ENCODE data around the gene CRIP2.

CRIP2 gene, protein sequence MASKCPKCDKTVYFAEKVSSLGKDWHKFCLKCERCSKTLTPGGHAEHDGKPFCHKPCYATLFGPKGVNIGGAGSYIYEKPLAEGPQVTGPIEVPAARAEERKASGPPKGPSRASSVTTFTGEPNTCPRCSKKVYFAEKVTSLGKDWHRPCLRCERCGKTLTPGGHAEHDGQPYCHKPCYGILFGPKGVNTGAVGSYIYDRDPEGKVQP

DNA sequence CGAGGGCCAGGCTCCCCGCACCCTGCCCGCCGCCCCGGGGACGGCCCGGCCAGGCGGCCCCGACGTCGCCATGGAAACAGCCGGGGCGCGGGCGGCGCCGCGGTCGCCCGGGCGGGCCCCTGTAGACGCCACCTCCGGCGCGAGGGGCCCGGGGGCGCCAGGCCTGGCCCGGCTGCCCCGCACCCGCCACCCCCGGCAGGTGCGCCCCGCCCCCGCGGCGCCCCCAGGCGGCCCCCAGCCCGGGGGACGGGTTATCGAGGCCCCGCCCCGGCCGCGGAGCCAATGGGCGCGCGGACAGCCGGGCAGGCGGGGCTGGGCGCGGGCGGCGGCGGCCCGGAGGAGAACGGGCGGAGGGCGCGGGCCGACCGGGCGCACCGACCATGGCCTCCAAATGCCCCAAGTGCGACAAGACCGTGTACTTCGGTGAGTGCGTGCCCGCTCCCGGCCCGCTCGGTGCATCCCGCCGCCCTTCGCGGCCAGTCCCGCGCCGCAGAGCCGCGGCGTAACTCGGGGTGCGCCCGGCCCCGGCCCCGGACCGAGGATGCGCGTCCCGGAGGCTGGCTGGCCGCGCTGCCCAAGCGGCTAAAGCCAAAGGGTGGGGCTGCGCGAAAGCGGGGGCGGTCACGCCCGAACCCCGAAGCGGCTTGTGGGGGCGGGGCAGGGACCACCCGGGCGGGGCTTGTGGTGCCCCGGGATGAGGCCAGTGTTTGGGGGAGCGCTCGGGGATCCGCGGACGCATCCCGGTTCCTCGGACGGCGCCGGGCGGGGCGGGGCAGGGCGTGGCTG lies at the start of gene CRIP2:
Gene CRIP2 (plus strand): TSS at position 339 of the 786 bp plus-strand sequence. CDS start 42 bp downstream, at position 381.
- in situ Hi-C loops (cut with HindIII; ENCODE audit: low sequenced_read_pairs), result no loop called here

DNA sequence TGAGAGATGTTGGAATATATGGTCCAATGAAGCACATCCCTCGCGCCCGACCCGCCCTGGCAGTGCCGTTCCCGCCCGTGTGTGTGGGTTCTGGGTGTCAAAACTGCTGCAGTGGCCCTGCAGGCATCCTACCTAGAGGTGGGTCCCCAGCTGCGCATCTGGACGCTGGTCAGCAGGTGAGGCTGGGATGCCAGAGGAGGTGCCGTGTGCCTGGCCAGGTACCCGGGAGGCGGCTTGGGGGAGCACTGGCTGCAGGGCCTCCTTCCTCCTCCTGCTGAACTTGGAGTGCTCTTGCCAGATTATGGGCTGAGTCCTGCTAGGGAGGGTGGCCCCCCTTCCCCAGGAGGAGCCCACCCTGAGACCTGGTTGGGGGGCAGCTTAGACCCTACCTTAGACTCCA lies 49.8 kb upstream of the CRIP2 start:
- in situ Hi-C loops (cut with HindIII; ENCODE audit: low sequenced_read_pairs), result no loop called here

DNA sequence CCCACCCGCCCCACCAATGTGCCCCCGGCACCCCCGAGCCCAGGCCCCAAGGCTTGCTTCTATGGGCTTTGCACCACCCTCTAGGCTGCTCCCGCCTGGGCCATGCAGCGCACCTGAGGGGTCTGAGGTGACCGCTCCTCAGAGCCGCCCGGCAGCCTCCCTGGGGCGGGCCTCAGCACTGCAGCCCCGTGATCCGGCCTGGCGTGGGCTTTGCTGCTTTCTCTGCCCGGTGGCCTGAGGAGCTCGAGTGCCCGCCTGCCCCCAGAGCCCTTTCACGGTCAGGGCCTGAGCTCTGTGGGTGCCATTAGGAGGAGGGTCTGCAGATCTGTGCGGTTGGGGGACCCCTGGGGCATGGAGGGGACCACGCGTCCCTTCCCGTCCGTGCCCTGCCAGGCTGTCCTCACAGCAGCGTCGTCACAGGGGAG lies 48.8 kb upstream of the CRIP2 start:
- in situ Hi-C loops (cut with HindIII; ENCODE audit: low sequenced_read_pairs), result no loop called here

DNA sequence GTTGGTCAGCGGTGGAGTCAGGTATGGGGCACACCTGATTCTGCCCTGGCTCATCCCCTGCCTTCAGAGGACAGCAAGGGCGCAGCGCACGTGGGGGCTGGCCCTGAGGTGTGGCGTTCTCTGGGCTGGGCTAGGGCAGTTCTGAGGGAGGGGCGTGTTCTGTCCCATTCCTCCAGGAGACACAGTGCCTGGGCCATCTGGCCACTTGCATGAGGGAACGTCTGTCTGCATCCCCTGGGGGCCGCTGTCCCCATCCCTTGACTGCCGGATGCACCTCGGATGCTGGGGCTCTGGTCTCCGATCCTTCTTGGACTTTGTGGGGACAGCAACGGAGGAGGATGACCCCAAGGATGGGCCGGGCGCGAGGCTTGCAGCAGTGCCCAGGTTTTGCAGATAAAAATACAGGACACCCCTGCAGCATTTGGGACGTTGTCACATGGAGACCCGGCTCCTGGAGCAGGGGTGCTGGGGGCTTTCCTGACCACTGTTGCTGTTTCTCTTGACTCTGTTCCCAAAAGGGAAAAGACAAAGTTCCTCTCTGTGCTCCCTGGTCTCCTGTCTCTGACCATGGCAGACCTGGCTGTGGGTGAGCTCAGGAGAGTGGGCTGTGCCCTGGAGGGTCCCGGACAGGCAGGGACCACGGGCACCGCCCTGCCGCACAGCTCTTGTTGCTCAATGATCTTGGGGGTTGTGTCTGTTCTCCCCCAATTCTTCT lies 48.0 kb upstream of the CRIP2 start:
- in situ Hi-C loops (cut with HindIII; ENCODE audit: low sequenced_read_pairs), result no loop called here

DNA sequence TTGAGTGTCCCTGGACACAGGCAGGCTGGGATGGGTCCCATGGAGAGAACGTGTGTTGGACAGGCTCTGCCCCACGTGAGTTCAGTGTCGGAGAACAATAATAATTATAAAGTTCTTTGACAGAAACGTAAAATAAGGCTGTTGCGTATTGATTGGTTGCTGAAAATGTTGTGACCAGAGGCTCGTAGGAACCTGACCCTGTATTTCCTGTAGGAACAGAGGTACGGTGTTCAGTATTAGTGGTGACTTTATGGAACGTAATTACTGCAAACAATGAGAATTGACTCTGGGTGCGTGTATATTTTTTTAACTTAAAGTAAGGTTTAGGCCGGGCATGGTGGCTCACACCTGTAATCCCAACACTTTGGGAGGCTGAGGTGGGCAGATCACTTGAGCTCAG lies 47.2 kb upstream of the CRIP2 start:
- in situ Hi-C loops (cut with HindIII; ENCODE audit: low sequenced_read_pairs), result no loop called here

DNA sequence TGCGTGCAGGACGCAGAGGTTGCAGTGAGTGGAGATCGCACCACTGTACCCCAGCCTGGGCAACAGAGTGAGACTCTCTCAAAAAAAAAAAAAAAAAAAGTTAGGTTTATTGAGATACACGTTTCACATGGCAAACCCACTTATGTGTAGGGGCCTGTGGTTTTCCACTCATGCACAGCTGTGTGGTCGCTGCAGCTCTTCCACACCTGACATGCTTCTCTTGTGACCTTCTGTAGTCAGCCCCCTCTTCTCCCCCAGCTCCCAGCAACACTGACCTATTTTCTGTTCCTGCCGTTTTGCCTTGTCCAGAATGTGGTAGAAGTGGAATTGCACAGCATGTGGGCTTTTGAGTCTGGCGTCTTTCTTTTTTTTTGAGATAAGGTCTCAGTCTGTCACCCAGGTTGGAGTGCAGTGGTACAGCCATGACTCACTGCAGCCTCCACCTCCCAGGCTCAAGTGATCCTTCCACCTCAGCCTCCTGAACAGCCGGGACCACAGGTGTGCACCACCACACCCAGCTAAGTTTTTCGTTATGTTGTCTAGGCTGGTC lies 46.6 kb upstream of the CRIP2 start:
- in situ Hi-C loops (cut with HindIII; ENCODE audit: low sequenced_read_pairs), result no loop called here

DNA sequence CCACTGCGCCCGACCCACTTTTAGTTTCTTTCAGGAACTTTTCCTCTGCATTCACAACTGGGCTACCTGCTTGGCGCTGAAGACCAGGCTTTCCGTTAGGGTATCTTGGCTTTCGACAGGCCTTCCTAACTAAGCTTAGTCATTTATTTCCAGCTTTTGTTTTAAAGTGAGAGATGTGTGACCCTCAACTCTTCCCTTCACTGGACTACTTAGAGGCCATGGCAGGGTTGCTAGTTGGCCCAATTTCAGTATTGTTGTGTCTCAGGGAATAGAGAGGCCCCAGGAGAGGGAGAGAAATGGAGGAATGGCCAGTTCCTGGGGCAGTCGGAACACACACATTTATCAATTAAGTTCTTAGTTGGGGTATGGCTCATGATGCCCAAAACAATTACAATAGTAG lies 44.6 kb upstream of the CRIP2 start:
- in situ Hi-C loops (cut with HindIII; ENCODE audit: low sequenced_read_pairs), result no loop called here

DNA sequence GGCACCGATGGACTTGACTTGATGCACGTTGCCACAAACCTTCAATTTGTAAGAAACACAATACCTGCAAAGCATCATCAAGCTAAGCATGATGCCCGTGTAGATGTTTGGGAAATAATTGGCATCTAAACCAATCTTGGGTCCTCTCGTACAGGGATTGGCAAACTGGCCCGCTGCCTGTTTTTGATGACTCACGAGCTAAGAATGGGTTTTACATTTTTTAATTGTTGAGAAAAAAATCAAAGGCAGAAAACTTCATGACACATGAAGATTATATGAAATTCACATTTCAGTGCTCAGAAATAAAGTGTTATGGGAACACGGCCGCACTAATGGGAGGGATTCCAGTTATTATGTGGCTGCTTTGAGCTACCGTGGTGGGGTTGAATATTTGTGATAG lies 44.1 kb upstream of the CRIP2 start:
- in situ Hi-C loops (cut with HindIII; ENCODE audit: low sequenced_read_pairs), result no loop called here

DNA sequence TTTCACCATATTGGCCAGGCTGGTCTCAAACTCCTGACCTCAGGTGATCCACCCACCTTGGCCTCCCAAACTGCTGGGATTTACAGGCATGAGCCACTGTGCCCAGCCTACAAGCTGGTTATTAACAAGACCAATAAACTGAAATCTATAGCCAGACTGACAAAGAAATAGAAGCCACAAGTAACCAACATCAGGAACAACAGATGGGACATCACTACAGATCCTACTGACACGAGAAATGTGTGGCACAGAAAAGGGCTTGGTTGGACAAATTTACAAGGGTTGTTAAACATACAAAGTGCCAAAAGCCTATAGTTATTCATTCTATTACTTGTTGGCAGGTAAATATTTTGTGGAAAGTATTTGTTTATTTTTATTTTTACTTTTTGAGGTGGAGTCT lies 43.4 kb upstream of the CRIP2 start:
- in situ Hi-C loops (cut with HindIII; ENCODE audit: low sequenced_read_pairs), result no loop called here

DNA sequence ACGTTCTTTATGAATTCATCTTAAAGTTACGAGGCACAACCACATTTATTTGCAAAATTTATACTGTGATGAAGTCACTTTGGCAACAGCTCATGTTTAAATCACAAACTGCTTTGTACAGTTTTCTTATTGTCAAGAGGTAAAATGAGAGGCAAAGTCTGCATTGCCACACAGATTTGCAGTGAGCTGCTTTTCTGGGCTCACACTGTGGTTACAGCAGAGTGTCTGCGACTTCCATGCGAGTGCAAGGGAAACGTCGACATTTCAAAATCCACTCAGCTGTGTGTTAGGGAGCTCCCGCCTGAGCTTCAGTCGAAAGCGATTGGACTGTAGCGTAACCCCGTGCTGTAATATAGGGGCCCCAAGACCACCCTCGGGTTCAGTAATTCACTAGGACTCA lies 42.0 kb upstream of the CRIP2 start:
- in situ Hi-C loops (cut with HindIII; ENCODE audit: low sequenced_read_pairs), result no loop called here

DNA sequence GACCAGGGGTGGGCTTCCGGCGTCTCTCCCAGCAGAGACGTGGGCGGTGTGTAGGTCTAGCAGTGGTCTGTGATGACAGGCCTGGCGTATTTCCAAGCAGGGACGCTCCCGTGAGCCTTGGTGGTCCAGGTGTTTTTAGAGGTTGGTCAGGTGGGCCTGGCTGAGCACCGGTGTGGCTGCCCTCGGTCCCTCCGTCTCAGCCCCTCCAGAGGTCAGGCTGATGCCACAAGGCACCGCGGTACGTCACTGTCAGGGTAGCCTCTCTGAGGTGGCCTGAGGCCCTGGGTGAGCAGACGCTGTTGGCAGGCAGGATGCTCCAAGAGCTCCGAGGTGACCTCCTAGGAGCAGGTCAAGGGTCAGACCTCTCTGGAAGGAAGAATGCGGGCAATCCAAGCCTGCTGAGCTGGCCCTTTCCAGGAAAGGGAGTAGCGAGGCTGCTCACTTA lies 41.4 kb upstream of the CRIP2 start:
- in situ Hi-C loops (cut with HindIII; ENCODE audit: low sequenced_read_pairs), result no loop called here

DNA sequence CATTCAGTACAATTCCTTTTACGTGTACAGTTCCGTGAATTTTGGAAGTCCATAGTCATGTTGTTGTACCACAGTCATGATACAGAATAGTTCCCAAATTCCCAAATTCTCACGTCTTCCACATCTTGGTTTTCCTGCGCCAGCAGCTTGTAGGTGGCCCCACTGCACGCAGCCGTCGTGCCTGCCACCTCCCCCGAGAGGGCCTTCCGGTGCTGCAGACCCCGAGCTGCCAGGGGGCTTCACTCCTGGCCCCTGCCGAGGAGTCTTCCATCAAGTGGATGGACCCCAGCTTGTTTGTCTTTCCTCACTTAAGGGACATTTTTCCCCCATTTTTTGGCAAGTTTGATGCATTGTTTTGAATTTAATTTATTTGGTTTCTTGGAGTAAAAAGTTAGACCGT lies 38.2 kb upstream of the CRIP2 start:
- in situ Hi-C loops (cut with HindIII; ENCODE audit: low sequenced_read_pairs), result no loop called here

DNA sequence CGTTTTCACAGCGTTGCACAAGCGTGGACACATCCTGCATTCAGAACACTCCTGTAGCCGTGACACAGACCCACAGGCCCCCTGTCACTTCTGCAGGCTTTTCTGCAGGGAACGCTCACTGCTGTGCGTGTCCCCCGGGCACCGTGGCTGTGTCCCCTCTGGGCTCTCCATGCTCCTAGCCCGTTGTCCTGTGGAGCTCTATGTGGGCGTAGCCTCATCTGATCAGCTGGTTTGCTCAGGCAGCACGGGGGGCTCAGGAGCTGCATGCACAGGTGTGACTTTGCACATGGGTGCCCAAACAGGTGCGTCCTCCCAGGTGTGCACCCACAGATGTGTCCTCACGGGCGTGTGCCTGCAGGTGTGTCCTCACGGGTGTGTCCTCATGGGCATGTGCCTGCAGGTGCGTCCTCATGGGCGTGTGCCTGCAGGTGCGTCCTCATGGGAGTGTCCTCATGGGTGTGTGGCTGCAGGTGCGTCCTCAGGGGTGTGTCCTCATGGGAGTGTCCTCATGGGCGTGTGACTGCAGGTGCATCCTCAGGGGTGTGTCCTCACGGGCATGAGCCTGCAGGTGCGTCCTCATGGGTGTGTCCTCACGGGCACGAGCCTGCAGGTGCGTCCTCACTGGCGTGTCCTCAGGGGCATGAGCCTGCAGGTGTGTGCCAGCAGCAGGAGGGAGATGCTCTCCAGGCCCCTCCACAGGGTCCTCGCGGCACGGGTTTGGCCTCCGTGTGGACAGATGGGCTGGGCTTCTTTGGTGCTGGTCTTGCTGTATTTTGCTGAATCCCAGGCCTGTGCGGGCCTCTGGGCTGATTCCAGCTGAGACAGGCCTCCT lies 37.5 kb upstream of the CRIP2 start:
- in situ Hi-C loops (cut with HindIII; ENCODE audit: low sequenced_read_pairs), result no loop called here

DNA sequence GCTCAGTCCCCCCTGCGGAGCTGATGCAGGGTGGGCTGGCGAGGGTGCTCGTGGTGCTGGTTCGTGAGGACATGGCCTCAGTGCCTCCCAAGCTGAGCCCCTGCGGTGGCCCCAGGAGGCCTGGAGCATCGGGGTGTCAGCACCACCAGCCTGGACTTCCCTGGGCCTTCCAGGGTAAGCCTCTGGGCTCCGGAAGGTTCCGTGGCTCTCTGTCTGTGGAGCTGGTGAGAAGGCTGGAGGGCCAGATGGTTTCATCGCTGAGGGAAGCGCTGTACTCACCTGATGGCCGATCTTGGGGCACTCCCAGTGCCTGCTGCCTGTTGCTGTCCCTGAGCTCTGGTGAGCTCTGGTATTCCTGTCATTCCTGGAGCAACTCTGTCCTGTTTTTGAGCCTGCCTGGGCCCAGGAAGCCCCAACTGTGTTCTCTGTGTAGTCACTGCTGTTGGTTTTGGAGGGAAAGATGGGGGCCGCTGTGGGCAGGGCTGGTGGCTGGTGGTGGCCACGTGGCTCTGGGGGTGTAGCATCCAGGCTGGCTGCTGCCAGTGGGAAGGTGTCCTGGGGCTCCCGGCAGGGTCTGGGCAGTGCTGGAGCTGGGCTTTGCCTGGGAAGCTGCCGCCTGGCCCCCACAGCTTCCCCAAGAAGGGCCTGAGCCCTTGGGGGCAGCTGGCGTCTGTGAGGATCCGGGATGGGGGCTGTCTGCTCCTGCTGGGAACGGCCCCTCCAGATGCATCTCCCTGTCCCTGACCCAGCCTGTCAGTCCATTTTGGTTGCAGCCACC lies 36.7 kb upstream of the CRIP2 start:
- in situ Hi-C loops (cut with HindIII; ENCODE audit: low sequenced_read_pairs), result no loop called here

DNA sequence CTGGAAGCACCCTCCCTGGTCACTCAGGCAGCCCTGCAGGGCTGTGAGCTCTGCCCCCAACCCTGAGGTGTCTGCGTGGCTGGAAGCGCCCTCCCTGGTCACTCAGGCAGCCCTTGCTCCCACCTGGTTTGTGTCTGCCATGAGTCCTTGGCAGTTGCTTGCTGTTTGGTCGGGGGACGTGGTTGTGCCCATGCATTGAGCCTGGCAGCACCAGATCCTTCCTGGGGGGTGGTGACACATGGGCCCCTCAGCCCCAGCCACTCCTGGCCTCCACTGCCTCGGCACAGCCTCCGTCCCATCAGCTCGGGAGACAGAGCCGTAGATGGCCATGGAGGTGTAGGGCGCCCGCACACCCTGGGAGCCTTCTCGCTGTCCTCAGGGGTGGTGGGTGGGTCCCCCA lies 35.4 kb upstream of the CRIP2 start:
- in situ Hi-C loops (cut with HindIII; ENCODE audit: low sequenced_read_pairs), result no loop called here

DNA sequence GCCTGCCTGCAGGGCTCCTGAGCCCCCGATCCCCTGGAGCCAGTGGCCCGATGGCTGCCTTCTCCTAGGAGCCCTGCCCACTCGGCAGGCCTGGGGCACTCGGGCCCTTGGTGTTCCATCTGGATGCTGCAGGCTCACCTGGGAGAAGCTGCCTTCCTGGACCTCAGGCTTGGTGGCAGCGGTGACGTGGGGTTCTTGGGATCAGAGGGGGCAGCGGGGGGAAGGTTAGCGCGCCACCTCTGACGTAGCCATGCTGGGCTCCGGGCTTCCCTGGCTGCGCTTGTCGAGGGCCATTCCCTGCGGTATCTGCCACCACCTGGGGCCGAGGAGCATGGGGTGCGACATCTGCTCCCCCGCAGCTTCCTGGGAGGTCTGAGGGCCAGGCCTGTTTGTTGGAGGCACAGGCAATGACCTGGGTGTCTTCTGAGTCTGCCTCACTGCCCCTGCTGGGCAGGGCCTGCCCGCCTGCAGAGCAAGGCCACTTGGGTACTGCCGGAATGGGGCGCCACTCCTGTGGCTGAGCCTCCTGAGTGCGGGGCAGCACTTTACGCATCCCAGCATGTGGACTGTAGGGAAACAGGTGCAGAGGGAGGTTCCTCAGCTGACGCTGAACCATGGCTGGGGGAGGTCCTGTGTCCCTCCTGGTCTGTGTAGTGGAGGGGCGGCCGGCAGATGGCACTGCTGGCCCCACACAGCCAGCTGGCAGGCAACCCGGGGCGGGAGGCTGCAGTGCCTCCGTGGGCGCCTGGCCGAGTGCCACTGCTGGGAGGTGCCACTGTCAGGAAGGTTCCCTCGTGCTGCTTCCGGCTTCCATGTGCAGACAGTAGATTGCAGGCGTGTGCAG lies 34.7 kb upstream of the CRIP2 start:
- in situ Hi-C loops (cut with HindIII; ENCODE audit: low sequenced_read_pairs), result no loop called here

DNA sequence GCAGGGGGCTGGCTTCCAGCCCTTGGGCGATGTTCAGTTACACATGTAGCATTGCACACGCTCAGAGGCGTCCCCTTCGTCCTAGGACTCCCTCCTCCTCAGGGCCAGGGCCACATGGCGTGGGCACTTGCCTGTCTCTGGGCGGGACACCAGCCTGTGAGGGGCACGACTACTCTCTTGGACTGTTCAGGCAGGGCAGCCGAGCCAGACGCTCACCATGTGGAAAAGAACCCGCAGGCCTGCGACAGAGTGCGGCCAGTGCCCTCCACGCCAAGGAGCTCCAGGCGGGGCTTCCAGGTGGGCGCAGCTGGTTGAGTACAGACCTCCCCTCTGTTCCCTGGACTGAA lies 34.1 kb upstream of the CRIP2 start:
- in situ Hi-C loops (cut with HindIII; ENCODE audit: low sequenced_read_pairs), result no loop called here

DNA sequence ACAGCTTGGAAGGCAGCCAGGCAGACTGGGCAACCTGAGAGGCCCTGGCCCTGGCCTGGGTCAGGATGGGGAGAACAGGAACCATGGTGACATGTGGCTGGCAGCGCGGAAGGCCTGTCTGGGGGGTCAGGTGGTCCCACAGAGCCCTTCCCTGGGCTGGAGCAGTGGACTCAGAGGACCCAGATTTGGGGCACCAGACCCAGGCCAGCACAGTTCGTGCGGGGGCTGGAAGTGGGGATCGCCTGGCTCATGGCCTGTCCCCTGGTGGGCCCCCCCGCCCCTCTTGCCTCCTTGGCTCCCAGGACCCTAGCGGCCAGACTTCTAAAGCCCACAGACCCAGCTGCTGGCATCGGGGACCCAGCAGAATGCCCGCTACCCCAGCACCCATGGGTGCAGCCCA lies 33.6 kb upstream of the CRIP2 start:
- in situ Hi-C loops (cut with HindIII; ENCODE audit: low sequenced_read_pairs), result no loop called here

DNA sequence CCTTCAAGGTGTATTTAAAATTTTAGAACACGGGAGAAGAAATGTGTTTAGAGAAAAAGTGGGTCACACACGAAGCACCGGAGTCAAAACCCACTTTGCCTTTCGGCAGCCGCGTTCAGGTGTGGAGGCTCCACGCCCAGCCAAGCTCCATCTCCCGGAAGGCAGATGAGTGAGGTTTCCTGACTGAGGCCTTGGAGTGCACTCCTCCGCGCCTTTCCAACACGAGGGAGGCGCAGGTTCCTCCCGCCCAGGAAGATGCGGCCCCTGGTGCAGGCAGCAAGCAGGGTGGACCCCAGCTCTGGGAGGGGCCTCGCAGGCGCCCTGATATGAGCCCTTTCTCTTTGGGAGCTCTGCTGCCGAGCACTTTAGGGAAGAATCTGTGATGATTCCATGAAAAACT lies 32.5 kb upstream of the CRIP2 start:
- in situ Hi-C loops (cut with HindIII; ENCODE audit: low sequenced_read_pairs), result no loop called here
